ENCODE measurements around the gene CHST4. TPM values are rescaled to one million over a fixed set of nuclear protein-coding genes. Genes with fewer than 3 reads are reported as not detected.

CHST4 gene
- total and polyA plus RNA-seq, 9 of the 15 experiments (the other 6 are each of a cell fraction or from before 2014, with no cell fraction given): 0.07 TPM; not detected in 8

- TF ChIP-seq ZNF407 (IDR thresholded peaks at IDR 0.05; ENCODE audit: low read depth) (no peak), FOXA1 (IDR thresholded peaks at IDR 0.05; ENCODE audit: borderline replicate concordance) (no peak)
Observed at GRCh38 chr16:71572497-71573116, 46.4 kb downstream of the CHST4 start (continued).

Measured in K562 (cell line).